ENCODE data around the gene GPX2. TPM values are rescaled to one million over a fixed set of nuclear protein-coding genes. Genes with fewer than 3 reads are reported as not detected.

The GPX2 gene
- total and polyA plus RNA-seq, 2 of the 4 experiments (the other 2 are of a cell fraction), result not detected

GRCh38 chr14:64973826-64974225 lies 31.3 kb upstream of the GPX2 start:
- H2BK20ac ChIP-seq (ENCODE audit: low read depth, low read length), result no peak overlapping the region
- H3K9me1 ChIP-seq (ENCODE audit: insufficient read depth, low read length), result no peaks in the 10 kb centered on the region
- ChIA-PET POLR2A (ENCODE audit: unreplicated experiment) (no interaction called here), CTCF (interaction anchor here (0.7 kb wide), 1 partner anchor 1591 kb away, joined by 4 read pairs; no protein-coding TSS in a partner anchor)
- H4K5ac ChIP-seq (ENCODE audit: low read depth, low read length), result no peak overlapping the region
- ATAC-seq (ENCODE audit: low read depth) (no peak), DNase-seq (no peak)
- H3K23ac ChIP-seq (ENCODE audit: low read depth, low read length), result no peak overlapping the region
- TF ChIP-seq CEBPB (IDR thresholded peaks at IDR 0.05; ENCODE audit: low read depth, low read length) (no peak), MAFK (IDR thresholded peaks at IDR 0.05; ENCODE audit: low read depth, low read length) (no peak), BHLHE40 (IDR thresholded peaks at IDR 0.05; ENCODE audit: low read depth, low read length) (no peak), MXI1 (IDR thresholded peaks at IDR 0.05; ENCODE audit: borderline replicate concordance, low read depth, low read length) (no peak), POLR2A (IDR thresholded peaks at IDR 0.05; ENCODE audit: low read depth, low read length) (no peak), CHD1 (IDR thresholded peaks at IDR 0.05; ENCODE audit: low read depth, low read length) (no peak), MAZ (IDR thresholded peaks at IDR 0.05; ENCODE audit: borderline replicate concordance, low read depth, low read length) (no peak), SMC3 (IDR thresholded peaks at IDR 0.05; ENCODE audit: low read depth, low read length) (no peak), RAD21 (IDR thresholded peaks at IDR 0.05; ENCODE audit: low read length) (no peak), FOS (IDR thresholded peaks at IDR 0.05; ENCODE audit: low read depth, low read length) (no peak), RFX5 (IDR thresholded peaks at IDR 0.05; ENCODE audit: low read depth, low read length) (no peak), NFE2L2 (IDR thresholded peaks at IDR 0.05; ENCODE audit: low read depth, low read length) (no peak), RCOR1 (IDR thresholded peaks at IDR 0.05; ENCODE audit: insufficient replicate concordance, low read length) (no peak)
- TF ChIP-seq, protein P1, sequence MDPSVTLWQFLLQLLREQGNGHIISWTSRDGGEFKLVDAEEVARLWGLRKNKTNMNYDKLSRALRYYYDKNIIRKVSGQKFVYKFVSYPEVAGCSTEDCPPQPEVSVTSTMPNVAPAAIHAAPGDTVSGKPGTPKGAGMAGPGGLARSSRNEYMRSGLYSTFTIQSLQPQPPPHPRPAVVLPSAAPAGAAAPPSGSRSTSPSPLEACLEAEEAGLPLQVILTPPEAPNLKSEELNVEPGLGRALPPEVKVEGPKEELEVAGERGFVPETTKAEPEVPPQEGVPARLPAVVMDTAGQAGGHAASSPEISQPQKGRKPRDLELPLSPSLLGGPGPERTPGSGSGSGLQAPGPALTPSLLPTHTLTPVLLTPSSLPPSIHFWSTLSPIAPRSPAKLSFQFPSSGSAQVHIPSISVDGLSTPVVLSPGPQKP (IDR thresholded peaks at IDR 0.05; ENCODE audit: borderline replicate concordance, low read depth, low read length), result no peak
- TF ChIP-seq, protein P2, sequence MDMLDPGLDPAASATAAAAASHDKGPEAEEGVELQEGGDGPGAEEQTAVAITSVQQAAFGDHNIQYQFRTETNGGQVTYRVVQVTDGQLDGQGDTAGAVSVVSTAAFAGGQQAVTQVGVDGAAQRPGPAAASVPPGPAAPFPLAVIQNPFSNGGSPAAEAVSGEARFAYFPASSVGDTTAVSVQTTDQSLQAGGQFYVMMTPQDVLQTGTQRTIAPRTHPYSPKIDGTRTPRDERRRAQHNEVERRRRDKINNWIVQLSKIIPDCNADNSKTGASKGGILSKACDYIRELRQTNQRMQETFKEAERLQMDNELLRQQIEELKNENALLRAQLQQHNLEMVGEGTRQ (IDR thresholded peaks at IDR 0.05; ENCODE audit: low read depth, low read length), result no peak
- TF ChIP-seq, protein P3, sequence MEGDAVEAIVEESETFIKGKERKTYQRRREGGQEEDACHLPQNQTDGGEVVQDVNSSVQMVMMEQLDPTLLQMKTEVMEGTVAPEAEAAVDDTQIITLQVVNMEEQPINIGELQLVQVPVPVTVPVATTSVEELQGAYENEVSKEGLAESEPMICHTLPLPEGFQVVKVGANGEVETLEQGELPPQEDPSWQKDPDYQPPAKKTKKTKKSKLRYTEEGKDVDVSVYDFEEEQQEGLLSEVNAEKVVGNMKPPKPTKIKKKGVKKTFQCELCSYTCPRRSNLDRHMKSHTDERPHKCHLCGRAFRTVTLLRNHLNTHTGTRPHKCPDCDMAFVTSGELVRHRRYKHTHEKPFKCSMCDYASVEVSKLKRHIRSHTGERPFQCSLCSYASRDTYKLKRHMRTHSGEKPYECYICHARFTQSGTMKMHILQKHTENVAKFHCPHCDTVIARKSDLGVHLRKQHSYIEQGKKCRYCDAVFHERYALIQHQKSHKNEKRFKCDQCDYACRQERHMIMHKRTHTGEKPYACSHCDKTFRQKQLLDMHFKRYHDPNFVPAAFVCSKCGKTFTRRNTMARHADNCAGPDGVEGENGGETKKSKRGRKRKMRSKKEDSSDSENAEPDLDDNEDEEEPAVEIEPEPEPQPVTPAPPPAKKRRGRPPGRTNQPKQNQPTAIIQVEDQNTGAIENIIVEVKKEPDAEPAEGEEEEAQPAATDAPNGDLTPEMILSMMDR (conservative IDR thresholded peaks at IDR 0.05; ENCODE audit: low read depth, low read length), result no peak
- no peak overlapping the region for H3K9ac ChIP-seq (ENCODE audit: low read depth, low read length)
- H2AK9ac ChIP-seq (replicated peaks; ENCODE audit: low read depth, low read length, poor library complexity), result no peak overlapping the region
- H4K8ac ChIP-seq (ENCODE audit: low read depth in 2 of 2, low read length in 2 of 2), result no peak overlapping the region
- no peak overlapping the region for H2AFZ ChIP-seq (replicated peaks; ENCODE audit: low read length, poor library complexity)
- peaks cover 6% of the 10 kb centered on the region for H3K4me1 ChIP-seq (ENCODE audit: control insufficient read depth, insufficient read depth, low read length)
- no CpG with 5 or more reads among the region's 9 CpGs for WGBS, 2 experiments (ENCODE audit: extremely low coverage in 2 of 2, insufficient read length in 1 of 2)
- no peaks in the 10 kb centered on the region; a peak in 2 of 4 replicates for H3K79me1 ChIP-seq (ENCODE audit: low read depth in 1 of 2, low read length in 2 of 2)
- no peak overlapping the region for H3K4me2 ChIP-seq (ENCODE audit: low read depth, low read length)
- intact Hi-C loops (cut with micrococcal nuclease), result no loop called here
- no peaks in the 10 kb centered on the region for H4K20me1 ChIP-seq (ENCODE audit: insufficient read depth, low read length)
- no peaks in the 10 kb centered on the region for H3K36me3 ChIP-seq (ENCODE audit: control insufficient read depth, insufficient read depth, low read length)
- H3K4me3 ChIP-seq (ENCODE audit: insufficient read depth, low read depth, low read length), result no peak overlapping the region
- H3K18ac ChIP-seq (ENCODE audit: low read depth, low read length), result no peak overlapping the region
- H3K9me3 ChIP-seq (ENCODE audit: control insufficient read depth, insufficient read depth, low read length), result no peaks in the 10 kb centered on the region
- no peak overlapping the region for H2BK15ac ChIP-seq (ENCODE audit: low read depth, low read length)
- H4K91ac ChIP-seq (ENCODE audit: insufficient read depth, low read depth, low read length), result no peak overlapping the region
- in situ Hi-C loops (cut with MboI; ENCODE audit: low sequenced_read_pairs), result no loop called here
- no peak overlapping the region for H2AK5ac ChIP-seq (ENCODE audit: low read depth, low read length)
- H3K27me3 ChIP-seq (ENCODE audit: control insufficient read depth, insufficient read depth, low read length), result peaks cover 11% of the 10 kb centered on the region; the same call in 1 of the 2 replicates
- no peak overlapping the region for H2BK120ac ChIP-seq (ENCODE audit: low read depth, low read length)
- no peak overlapping the region for H2BK5ac ChIP-seq (ENCODE audit: low read depth, low read length, poor library complexity, severe bottlenecking)
- no peak overlapping the region for H3K4ac ChIP-seq (ENCODE audit: low read depth, low read length)
- no peak overlapping the region for H3K14ac ChIP-seq (replicated peaks; ENCODE audit: low read depth, low read length)
- no peak overlapping the region for H3K56ac ChIP-seq (ENCODE audit: extremely low read depth, insufficient read depth, low read length)
- no TSS peak for BruUV-seq (replicated peaks)
- H3K27ac ChIP-seq (ENCODE audit: insufficient read depth, low read length), result no peak overlapping the region
- dilution Hi-C loops (cut with HindIII; ENCODE audit: low sequenced_read_pairs, unreplicated experiment), result no loop called here
